Neuronal stem cell (in vitro differentiated cells): ENCODE measurements around the gene LAMA2.

Experiments used
- DNase-seq: peaks from one replicate; pipeline ENCODE4 v3.0.0-alpha.2; 2013; ENCODE audit warnings: low spot score
- H2AFZ ChIP-seq: one replicate; pipeline ENCODE4 v1.6.1; 2013; ENCODE audit warnings: mild to moderate bottlenecking, low read length, inconsistent platforms
- H2AK5ac ChIP-seq: 2 replicates; pipeline ENCODE4 v1.6.1; 2013; ENCODE audit warnings: low read depth, mild to moderate bottlenecking, inconsistent platforms, low read length, moderate library complexity, mixed read lengths
- H2BK120ac ChIP-seq: 2 replicates; pipeline ENCODE4 v1.6.1; 2013; ENCODE audit warnings: low read depth, mild to moderate bottlenecking, inconsistent platforms, low read length, moderate library complexity, mixed read lengths
- H2BK12ac ChIP-seq: one replicate; pipeline ENCODE4 v1.6.1; 2013; ENCODE audit warnings: low read length, inconsistent platforms
- H2BK15ac ChIP-seq: 2 replicates; pipeline ENCODE4 v1.6.1; 2013; ENCODE audit warnings: mild to moderate bottlenecking, low read length, inconsistent platforms, mixed read lengths
- H2BK5ac ChIP-seq: one replicate; pipeline ENCODE4 v1.6.1; 2013; ENCODE audit warnings: inconsistent platforms, mild to moderate bottlenecking, low read length, moderate library complexity
- H3K14ac ChIP-seq: one replicate; pipeline ENCODE4 v1.6.1; 2013; ENCODE audit warnings: low read length, inconsistent platforms
- H3K18ac ChIP-seq: 2 replicates; pipeline ENCODE4 v1.6.1; 2013; ENCODE audit warnings: low read length, inconsistent platforms
- H3K23ac ChIP-seq: 2 replicates; pipeline ENCODE4 v1.6.1; 2013; ENCODE audit warnings: low read depth, mild to moderate bottlenecking, mixed read lengths, low read length, inconsistent platforms; ENCODE audit not compliant: poor library complexity
- H3K27ac ChIP-seq: replicated peaks from 3 replicates; pipeline ENCODE4 v1.5.1; 2013; ENCODE audit warnings: low read length, inconsistent platforms
- H3K27me3 ChIP-seq, 3 experiments: 2 replicates each; pipeline ENCODE4 v1.6.1; 2013; ENCODE audit warnings: low read length in 3 of 3, mild to moderate bottlenecking in 2 of 3, inconsistent platforms in 1 of 3, low read depth in 1 of 3, mixed read lengths in 1 of 3, moderate library complexity in 1 of 3; ENCODE audit not compliant: control insufficient read depth in 3 of 3, insufficient read depth in 3 of 3
- H3K36me3 ChIP-seq, 2 donors: replicated peaks in 1 of 2; 2 replicates each; pipeline ENCODE4 v1.6.1; 2013; ENCODE audit warnings: low read length in 2 of 2; ENCODE audit not compliant: control insufficient read depth in 2 of 2, insufficient read depth in 2 of 2
- H3K4ac ChIP-seq: 2 replicates; pipeline ENCODE4 v1.6.1; 2013; ENCODE audit warnings: inconsistent platforms, mild to moderate bottlenecking, low read length, moderate library complexity
- H3K4me1 ChIP-seq, 2 donors: 1 replicate in 1 of 2; 2 replicates in 1 of 2; pipeline ENCODE4 v1.6.1; 2013; ENCODE audit warnings: low read length in 2 of 2, low read depth in 1 of 2; ENCODE audit not compliant: control insufficient read depth in 2 of 2, insufficient read depth in 1 of 2
- H3K4me2 ChIP-seq: one replicate; pipeline ENCODE4 v1.6.1; 2013; ENCODE audit warnings: mild to moderate bottlenecking, low read length, inconsistent platforms; ENCODE audit not compliant: insufficient read depth, poor library complexity, severe bottlenecking
- H3K4me3 ChIP-seq, 2 donors: 2 replicates each; pipeline ENCODE4 v1.5.1; 2013; ENCODE audit warnings: low read length in 2 of 2, mild to moderate bottlenecking in 2 of 2, inconsistent platforms in 1 of 2, moderate library complexity in 1 of 2
- H3K79me1 ChIP-seq: one replicate; pipeline ENCODE4 v1.6.1; 2013; ENCODE audit warnings: low read depth, mild to moderate bottlenecking, inconsistent platforms, low read length, moderate library complexity
- H3K9ac ChIP-seq: one replicate; pipeline ENCODE4 v1.6.1; 2013; ENCODE audit warnings: mild to moderate bottlenecking, low read depth, low read length, inconsistent platforms; ENCODE audit not compliant: poor library complexity
- H3K9me3 ChIP-seq, 2 donors: replicated peaks in 1 of 2; 2 replicates each; pipeline versions ENCODE3 to v1.6.1; 2013; ENCODE audit warnings: low read length in 2 of 2, mild to moderate bottlenecking in 2 of 2, inconsistent platforms in 1 of 2, low read depth in 1 of 2, mixed read lengths in 1 of 2, moderate library complexity in 1 of 2; ENCODE audit not compliant: control insufficient read depth in 2 of 2, insufficient read depth in 1 of 2
- H4K8ac ChIP-seq: one replicate; pipeline ENCODE4 v1.6.1; 2013; ENCODE audit warnings: low read depth, mild to moderate bottlenecking, inconsistent platforms, low read length, moderate library complexity
- H4K91ac ChIP-seq: one replicate; pipeline ENCODE4 v1.6.1; 2013; ENCODE audit warnings: low read length, low read depth, mild to moderate bottlenecking, inconsistent platforms; ENCODE audit not compliant: poor library complexity
- WGBS, 2 donors: extraction: QIAGEN DNeasy Blood & Tissue Kit; methylation state at CpG; one replicate each; pipeline ENCODE4 v1.1.7; 2013; ENCODE audit warnings: missing lambda C conversion rate in 2 of 2, mixed read lengths in 1 of 2; ENCODE audit not compliant: insufficient read length in 2 of 2, insufficient replicate concordance in 1 of 2; ENCODE audit errors: extremely low coverage in 2 of 2; 5-methylcytosine and 5-hydroxymethylcytosine counted together

LAMA2 gene

GRCh38 chr6:129276986-129277385 is 394.0 kb downstream of the LAMA2 start:
- Histone ChIP-seq H2AFZ (no peak overlapping the region), H3K4ac (no peak overlapping the region), H3K18ac (no peak overlapping the region), H3K4me1 (no peaks in the 10 kb centered on the region), H3K9ac (no peak overlapping the region), H3K23ac (no peak overlapping the region), H3K27ac (no peak overlapping the region), H3K27me3 (no peaks in the 10 kb centered on the region), H4K8ac (no peak overlapping the region), H4K91ac (no peak overlapping the region), H3K79me1 (no peaks in the 10 kb centered on the region), H2BK120ac (no peak overlapping the region), H2BK15ac (no peak overlapping the region), H3K9me3 (no peaks in the 10 kb centered on the region), H3K36me3 (no peaks in the 10 kb centered on the region), H3K4me3 (no peak overlapping the region), H3K4me2 (no peak overlapping the region), H2AK5ac (no peak overlapping the region), H2BK5ac (no peak overlapping the region), H2BK12ac (no peak overlapping the region), H3K14ac (no peak overlapping the region)
- no CpG with 5 or more reads among the region's 4 CpGs for WGBS, 2 donors
- no peak for DNase-seq

- Histone ChIP-seq H3K9me3 (no peaks in the 10 kb centered on the region), H3K79me1 (no peaks in the 10 kb centered on the region), H3K23ac (no peak overlapping the region), H2BK5ac (no peak overlapping the region), H4K91ac (no peak overlapping the region), H3K27me3 (no peaks in the 10 kb centered on the region), H3K4me2 (no peak overlapping the region), H3K4me3 (no peak overlapping the region), H3K18ac (no peak overlapping the region), H2BK15ac (no peak overlapping the region), H2AFZ (no peak overlapping the region), H3K36me3 (no peaks in the 10 kb centered on the region), H3K4ac (no peak overlapping the region), H3K14ac (no peak overlapping the region), H3K27ac (no peak overlapping the region), H3K9ac (no peak overlapping the region), H2AK5ac (no peak overlapping the region), H2BK120ac (no peak overlapping the region), H2BK12ac (no peak overlapping the region), H3K4me1 (peaks cover 0 to 2% of the 10 kb centered on the region in 2 donors), H4K8ac (no peak overlapping the region)
- no CpG with 5 or more reads among the region's 11 CpGs for WGBS, 2 donors
- no peak for DNase-seq
These were observed 396.7 kb downstream of the LAMA2 start for GRCh38 chr6:129279343-129280292.

GRCh38 chr6:129280293-129280644 is 397.3 kb downstream of the LAMA2 start:
- Histone ChIP-seq H3K79me1 (no peaks in the 10 kb centered on the region), H2BK5ac (no peak overlapping the region), H3K9ac (no peak overlapping the region), H3K4me3 (no peak overlapping the region), H3K4ac (no peak overlapping the region), H3K23ac (no peak overlapping the region), H2BK120ac (no peak overlapping the region), H3K9me3 (no peaks in the 10 kb centered on the region), H4K8ac (no peak overlapping the region), H2AFZ (no peak overlapping the region), H3K4me1 (peaks cover 0 to 2% of the 10 kb centered on the region in 2 donors), H3K36me3 (no peaks in the 10 kb centered on the region), H3K27me3 (no peaks in the 10 kb centered on the region), H3K14ac (no peak overlapping the region), H3K27ac (no peak overlapping the region), H2BK15ac (no peak overlapping the region), H4K91ac (no peak overlapping the region), H3K18ac (no peak overlapping the region), H2AK5ac (no peak overlapping the region), H3K4me2 (no peak overlapping the region), H2BK12ac (no peak overlapping the region)
- DNase-seq, result no peak

- H2BK15ac ChIP-seq, result no peak overlapping the region
- no peaks in the 10 kb centered on the region for H3K9me3 ChIP-seq
- H2AFZ ChIP-seq, result peak overlapping the region; percentile 21
- no peak overlapping the region for H3K23ac ChIP-seq
- H3K9ac ChIP-seq, result no peak overlapping the region
- H3K14ac ChIP-seq, result no peak overlapping the region
- H2BK12ac ChIP-seq, result no peak overlapping the region
- H3K4me3 ChIP-seq, result no peak overlapping the region
- no CpG with 5 or more reads among the region's 1 CpG for WGBS, 2 donors
- H3K27ac ChIP-seq, result no peak overlapping the region
- no peak for DNase-seq
- no peaks in the 10 kb centered on the region for H3K36me3 ChIP-seq
- no peak overlapping the region for H3K4me2 ChIP-seq
- no peaks in the 10 kb centered on the region for H3K27me3 ChIP-seq
- no peak overlapping the region for H2BK5ac ChIP-seq
- no peak overlapping the region for H2BK120ac ChIP-seq
- no peak overlapping the region for H3K18ac ChIP-seq
- no peak overlapping the region for H4K8ac ChIP-seq
- no peak overlapping the region for H3K4ac ChIP-seq
- H3K79me1 ChIP-seq, result no peaks in the 10 kb centered on the region
- no peak overlapping the region for H4K91ac ChIP-seq
- no peak overlapping the region for H2AK5ac ChIP-seq
- peaks cover 0 to 2% of the 10 kb centered on the region in 2 donors for H3K4me1 ChIP-seq
These were observed 397.8 kb downstream of the LAMA2 start for GRCh38 chr6:129280749-129281148.
